Panc1 (cell line): ENCODE data around the gene PRSS27.

Source experiments
- SIN3A ChIP-seq: IDR thresholded peaks from 2 replicates; pipeline ENCODE4 v1.6.1; 2012; ENCODE audit warnings: low read depth, mild to moderate bottlenecking, low read length, moderate library complexity, borderline replicate concordance; ENCODE audit not compliant: insufficient read depth
- TCF7L2 ChIP-seq: IDR thresholded peaks from 2 replicates; pipeline ENCODE4 v1.6.1; 2011; ENCODE audit warnings: mild to moderate bottlenecking, low read depth, low read length, inconsistent platforms
- TF ChIP-seq, protein P1 (sequence below): fragments of 450-650 bp; IDR thresholded peaks from 2 replicates; pipeline ENCODE4 v1.5.1; 2017; ENCODE audit warnings: mild to moderate bottlenecking
- TF ChIP-seq, protein P2 (sequence below), 2 experiments: IDR thresholded peaks; 2 replicates each; pipeline ENCODE4 v1.6.1; 2011 to 2012; ENCODE audit warnings: low read depth in 2 of 2, control low read depth in 1 of 2, low read length in 1 of 2, mild to moderate bottlenecking in 1 of 2, moderate library complexity in 1 of 2; ENCODE audit not compliant: insufficient read depth in 1 of 2

DNA sequence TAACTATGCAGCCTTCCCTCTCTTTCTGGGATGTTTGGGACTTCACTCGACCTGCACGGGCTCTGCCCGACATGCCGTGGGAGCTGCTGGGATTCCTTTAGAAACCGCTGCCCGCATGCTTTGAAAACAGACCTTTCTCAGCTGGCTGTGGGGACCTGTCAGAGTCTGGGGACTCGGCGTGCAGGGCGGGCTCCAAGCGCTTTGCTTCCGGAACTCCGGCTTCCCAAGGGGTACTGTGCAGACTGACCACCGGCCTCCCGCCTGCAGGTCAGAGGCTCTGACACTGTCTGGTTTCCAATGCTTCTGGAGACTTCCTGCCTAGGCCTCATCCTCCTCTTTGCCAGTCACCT is 11.8 kb downstream of the PRSS27 start:
- TF ChIP-seq, protein P1, sequence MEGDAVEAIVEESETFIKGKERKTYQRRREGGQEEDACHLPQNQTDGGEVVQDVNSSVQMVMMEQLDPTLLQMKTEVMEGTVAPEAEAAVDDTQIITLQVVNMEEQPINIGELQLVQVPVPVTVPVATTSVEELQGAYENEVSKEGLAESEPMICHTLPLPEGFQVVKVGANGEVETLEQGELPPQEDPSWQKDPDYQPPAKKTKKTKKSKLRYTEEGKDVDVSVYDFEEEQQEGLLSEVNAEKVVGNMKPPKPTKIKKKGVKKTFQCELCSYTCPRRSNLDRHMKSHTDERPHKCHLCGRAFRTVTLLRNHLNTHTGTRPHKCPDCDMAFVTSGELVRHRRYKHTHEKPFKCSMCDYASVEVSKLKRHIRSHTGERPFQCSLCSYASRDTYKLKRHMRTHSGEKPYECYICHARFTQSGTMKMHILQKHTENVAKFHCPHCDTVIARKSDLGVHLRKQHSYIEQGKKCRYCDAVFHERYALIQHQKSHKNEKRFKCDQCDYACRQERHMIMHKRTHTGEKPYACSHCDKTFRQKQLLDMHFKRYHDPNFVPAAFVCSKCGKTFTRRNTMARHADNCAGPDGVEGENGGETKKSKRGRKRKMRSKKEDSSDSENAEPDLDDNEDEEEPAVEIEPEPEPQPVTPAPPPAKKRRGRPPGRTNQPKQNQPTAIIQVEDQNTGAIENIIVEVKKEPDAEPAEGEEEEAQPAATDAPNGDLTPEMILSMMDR, result no peak
- TF ChIP-seq, protein P2, sequence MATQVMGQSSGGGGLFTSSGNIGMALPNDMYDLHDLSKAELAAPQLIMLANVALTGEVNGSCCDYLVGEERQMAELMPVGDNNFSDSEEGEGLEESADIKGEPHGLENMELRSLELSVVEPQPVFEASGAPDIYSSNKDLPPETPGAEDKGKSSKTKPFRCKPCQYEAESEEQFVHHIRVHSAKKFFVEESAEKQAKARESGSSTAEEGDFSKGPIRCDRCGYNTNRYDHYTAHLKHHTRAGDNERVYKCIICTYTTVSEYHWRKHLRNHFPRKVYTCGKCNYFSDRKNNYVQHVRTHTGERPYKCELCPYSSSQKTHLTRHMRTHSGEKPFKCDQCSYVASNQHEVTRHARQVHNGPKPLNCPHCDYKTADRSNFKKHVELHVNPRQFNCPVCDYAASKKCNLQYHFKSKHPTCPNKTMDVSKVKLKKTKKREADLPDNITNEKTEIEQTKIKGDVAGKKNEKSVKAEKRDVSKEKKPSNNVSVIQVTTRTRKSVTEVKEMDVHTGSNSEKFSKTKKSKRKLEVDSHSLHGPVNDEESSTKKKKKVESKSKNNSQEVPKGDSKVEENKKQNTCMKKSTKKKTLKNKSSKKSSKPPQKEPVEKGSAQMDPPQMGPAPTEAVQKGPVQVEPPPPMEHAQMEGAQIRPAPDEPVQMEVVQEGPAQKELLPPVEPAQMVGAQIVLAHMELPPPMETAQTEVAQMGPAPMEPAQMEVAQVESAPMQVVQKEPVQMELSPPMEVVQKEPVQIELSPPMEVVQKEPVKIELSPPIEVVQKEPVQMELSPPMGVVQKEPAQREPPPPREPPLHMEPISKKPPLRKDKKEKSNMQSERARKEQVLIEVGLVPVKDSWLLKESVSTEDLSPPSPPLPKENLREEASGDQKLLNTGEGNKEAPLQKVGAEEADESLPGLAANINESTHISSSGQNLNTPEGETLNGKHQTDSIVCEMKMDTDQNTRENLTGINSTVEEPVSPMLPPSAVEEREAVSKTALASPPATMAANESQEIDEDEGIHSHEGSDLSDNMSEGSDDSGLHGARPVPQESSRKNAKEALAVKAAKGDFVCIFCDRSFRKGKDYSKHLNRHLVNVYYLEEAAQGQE (IDR thresholded peaks at IDR 0.05; ENCODE audit: insufficient read depth in 1 of 2, low read depth in 2 of 2, low read length in 1 of 2), result no peak
- no peak for TF ChIP-seq TCF7L2
- no peak for TF ChIP-seq SIN3A
